HK-2 (cell line): ENCODE results near the gene CLASP1.
A peak's percentile ranks its signal among the peaks of the same experiment; 100 is the strongest.
"Not testable (repeated sequence)": the region's sequence is repeated elsewhere in the genome, so short reads cannot be mapped to it uniquely, and the experiment has no call there.

Experiments
- DNase-seq: peaks from one replicate; pipeline ENCODE4 v3.0.0-alpha.2; 2018; ENCODE audit not compliant: unreplicated experiment

The CLASP1 gene

DNA sequence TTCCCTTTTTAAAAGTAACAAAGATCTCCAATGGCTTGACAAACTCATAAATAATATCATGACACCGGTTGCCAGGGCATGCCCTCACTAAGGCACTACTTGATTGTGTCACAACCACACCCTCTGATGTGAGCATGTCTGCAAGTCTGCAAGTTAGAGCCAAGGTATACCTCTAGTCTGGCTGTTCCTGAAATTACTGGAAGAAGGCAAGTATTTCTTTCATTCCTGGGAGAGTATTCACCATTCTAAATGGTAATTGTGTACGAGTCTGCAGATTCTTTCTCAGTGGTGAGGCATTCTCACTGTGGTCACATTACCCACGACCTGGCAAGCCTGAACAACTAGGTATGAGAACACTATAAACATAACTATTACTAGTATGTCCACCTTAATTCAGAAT, 144.3 kb downstream of the CLASP1 start:
- peak; percentile 23 for DNase-seq

DNA sequence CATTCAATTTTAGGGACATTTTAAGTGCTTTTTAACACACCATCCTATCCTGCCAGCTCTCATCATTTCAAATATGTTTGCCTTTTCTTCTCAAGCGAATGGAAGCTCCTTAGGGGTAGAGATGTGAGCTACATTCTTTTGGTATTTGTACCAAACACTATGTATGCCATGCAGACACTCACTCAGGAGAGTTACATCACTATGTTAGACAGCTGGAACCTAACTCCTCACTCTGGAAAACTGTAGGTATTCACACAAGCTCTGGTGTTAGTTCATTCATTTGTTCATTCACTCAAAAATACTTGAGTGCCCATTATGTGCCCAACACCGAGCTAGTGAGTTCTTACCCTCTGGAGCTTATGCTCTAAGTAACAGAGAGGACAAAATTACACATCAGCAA, 144.9 kb downstream of the CLASP1 start:
- no peak for DNase-seq

DNA sequence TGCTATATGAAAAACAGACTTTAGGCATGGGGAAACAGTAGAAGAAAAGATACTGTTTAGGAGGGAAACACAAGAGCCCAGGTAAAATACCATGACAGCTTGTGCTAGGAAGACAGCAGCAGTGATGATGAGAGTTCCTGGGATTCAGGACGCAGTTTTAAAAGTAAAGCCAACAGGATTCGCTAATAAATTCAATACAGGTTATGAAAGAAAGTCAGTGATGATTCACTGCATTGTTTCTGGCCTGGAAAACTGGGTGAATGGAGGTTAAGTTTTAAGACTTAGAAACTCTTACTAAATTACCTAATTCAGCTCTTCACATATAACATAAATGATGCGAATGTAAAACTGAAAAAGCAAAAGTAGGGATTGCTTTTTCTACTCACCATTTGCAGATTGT, 146.5 kb downstream of the CLASP1 start:
- DNase-seq, result no peak

DNA sequence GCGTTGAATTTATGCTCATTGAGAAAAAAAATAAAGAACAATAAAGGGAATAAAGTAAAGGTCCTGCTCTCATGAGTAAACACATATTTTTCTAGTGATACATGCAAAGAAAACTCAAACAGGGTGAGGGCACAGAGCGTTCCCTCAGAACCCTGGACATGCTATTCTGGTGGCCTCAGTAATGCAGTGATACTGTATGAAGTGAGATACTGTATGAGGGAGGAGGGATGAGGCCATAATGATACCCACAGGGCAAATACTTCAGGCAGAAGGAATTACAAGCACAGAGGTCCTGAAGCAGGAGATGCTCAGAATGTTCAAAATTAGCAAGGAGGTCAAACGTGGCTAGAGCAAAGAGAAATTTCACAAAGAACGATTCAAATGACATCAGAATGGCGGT, 147.0 kb downstream of the CLASP1 start:
- DNase-seq, result no peak

DNA sequence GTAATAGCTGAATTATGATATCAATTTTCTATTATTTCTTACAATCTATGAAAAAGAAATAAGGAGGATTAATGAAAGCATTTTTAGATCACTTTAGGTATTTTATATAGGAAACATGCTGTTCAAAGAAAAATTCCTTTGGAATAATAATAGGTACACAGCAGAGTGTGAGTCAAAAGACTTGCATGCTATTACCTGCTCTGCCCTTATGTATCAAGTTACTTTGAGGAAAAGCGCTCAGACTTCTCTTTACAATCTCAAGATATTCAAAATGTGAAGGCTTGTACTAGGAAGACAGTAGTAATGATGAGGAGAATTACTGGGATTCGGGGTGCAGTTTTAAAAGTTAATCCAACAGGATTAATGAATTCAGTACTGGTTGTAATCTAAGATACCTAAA, 147.7 kb downstream of the CLASP1 start:
- DNase-seq, result no peak

DNA sequence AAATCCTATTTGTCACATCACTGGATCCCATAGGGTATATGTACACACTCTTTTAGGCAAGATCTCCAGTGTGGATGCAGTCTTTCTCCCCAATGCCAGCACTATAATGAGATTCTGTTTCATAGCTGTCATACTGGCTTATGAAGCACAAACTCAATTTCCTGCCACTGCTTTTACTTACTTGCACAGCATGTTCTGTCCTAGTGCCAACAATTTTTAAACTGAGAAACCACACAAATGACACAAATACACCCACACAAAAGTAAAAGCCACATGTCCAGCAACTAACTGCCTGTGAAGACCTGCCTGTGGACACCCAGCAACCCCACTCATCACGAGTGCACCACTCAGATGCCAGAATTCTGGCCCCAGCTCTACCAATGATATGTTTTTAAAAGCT, 148.2 kb downstream of the CLASP1 start:
- DNase-seq, result no peak

DNA sequence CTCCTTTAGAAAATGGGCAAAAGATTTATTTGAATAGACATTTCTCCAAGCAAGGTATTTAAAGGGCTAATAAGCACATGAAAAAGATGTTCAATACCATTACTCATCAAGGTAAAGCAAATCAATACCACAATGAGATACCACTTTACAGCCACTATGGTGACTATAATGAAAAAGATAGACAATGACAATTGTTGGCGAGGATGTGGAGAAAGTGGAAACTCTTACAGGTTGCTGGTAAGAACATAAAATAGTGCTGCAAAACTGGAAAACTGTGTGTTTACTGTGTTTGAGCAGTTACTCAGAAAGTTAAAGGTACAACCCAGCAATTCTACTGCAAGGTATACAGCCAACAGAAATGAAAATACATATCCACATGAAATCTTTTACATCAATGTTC, 150.5 kb downstream of the CLASP1 start:
- no peak for DNase-seq

DNA sequence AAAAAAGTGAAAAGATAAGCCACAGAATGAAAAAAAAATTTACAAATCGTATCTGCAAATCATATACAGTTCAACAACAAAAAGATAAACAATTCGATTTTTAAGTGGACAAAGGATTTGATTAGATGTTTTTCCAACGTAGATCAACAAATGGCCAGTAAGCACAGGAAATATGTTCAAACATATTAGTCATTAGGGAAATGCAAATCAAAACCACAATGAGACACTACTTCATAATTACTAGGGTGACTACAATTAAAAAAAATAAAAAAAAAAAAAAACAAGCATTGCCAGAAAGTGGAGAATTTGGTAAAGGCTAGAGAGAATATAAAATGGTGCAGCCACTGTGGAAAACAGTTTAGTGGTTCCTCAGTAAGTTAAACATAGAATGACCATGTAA, 156.9 kb downstream of the CLASP1 start:
- DNase-seq, result no peak

DNA sequence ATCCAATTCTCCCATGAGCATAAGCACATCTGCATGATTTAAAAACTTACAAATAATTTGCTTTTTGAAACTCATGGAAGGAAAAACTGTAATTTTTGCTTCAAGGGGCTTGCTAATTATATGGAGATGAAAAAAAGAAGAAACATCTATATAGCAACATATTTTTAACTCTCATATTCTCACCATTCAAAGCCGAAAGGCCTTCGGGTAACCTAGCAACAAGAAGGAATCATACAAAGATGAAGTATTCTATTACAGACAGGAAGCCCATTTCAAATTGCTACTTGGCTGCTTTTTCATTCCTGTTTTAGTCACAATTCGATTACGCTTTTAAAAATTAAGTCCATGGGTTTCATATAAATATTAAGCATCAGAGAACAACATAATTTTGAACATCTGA, 157.7 kb downstream of the CLASP1 start:
- no peak for DNase-seq

DNA sequence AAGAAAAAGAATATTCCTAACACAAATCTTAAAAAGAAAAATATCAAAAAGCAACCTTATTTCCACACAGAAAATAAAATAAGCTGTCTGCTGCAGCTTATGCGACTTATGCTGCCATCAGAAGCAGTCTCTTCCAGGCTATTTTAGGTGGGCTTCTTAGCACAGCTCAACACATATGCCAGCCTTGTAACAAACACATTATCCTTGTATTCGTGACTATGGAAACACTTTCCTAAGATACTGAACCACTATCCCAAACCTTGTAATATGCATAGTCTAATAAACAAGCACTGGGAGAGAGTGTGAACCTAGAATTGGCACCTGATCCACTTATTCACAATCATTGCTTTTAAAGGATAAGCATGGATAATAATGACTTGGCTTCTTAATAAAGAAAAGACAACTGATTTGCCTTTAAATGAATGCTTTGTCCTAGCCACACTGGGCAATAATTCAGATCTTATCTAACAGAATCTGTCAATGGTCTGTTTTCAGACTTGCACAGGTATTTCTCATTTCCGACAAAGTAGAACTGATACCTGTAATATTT, 158.6 kb downstream of the CLASP1 start:
- DNase-seq, result no peak

DNA sequence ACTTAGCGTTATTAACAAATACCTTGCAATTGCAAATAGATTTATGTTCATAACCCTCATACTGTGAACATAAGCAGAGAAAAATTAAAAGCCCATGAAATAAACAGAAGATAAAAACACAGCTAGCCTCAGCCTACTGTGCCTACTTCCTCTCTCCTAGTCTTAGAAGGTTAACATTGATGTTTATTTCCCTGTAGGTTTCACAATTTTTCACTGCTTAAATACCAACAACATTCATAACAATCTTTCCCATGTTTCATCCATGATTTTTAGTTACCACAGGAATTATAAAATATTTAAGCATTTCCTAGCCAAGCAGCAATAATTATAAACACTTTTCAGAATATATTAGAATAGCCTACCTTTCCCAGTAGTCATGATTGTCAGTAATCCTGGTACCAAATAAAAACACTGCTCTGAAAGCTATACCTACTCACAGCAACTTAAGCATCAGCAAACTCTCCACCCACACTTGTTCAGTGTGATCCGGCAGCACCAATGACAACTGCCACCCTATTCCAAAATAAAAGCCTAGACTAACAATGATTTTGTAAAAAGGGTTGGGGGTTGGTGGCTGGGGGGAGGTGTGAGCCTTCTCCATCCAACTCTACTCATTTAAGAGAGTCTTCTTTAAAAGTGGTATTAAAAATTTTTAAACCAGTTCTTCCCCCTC, 159.2 kb downstream of the CLASP1 start:
- DNase-seq, result no peak

DNA sequence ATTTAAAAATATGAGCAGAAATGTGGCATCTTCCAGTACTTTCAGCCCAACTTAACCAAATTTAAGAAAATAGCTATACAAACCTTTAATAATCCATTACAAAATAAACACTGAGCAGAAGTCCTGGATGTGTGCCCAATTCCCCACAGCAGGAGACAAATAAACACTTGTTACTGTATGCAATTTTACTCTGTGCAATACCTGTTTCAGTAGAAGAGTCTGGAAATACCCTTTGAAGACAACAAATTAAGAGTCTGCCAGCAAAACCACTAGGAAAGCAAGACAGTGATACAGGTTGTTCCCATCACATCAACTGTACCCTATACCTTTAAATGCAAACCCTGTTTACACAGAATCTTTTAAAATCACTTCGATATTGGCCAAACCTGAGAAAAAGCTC, 160.0 kb downstream of the CLASP1 start:
- no peak for DNase-seq

DNA sequence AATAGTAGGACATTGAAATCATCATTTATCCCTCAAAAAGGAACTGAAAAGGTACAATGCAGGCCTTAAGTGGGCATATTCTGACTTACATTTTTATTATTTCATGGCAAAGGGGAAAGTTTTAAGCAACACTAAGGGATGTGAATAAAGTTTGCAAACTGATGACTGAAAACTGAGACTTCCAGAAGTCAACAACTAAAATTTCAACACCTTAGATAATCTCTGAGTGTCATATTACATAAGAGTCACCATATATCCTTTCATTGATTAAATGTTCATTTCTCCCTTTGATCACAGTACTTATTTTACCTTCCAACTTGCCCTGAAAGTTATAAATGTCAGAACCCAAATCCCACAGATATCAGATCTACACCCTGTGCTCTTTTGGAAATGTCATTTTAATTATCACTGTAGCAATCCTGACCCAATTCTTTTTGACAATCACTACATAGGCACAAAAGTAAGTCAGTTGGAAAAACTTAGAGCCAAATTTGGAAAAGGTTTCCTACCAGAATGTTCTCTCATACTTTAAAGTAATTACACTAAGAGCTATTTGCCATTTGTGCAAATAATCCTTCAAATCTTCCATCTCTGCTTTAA, 163.0 kb downstream of the CLASP1 start:
- DNase-seq, result no peak

DNA sequence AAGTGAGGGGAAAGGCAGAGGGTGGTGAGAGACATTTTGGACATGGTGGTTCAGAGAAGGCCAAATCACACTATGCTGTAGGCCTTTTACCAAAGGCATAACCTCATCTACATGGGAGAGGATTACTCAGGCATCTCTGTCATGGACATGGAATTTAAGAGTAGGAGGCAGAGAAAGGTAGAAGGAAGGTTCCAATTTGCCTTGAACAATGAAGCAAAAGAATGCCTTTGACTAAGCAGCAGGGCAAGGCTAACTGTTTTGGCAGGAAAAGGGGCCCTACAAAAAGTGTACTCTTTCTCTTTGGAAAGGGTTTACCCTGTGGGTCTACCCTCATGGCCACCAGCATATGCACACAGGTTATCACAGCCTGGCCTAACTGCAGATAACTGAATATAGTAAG, 164.2 kb downstream of the CLASP1 start:
- no peak for DNase-seq

DNA sequence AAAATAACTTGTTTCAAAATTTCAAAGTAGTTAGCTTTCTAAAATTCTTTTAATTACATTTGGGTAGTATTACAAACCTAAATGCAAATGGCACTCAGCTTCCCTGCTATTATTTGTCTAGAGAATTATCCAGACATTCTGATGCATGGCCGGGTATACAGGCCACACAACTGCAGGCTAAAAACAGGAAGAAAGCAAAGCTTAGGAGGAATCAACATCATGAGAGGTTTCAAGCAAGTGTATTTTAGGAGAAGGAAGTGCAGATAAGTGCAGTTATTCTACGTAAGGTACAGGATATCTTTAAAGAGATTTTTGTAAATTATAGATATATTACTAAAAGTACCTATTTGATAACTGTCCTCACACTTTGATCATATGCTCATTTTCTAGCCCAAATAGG, 165.4 kb downstream of the CLASP1 start:
- DNase-seq, result no peak

DNA sequence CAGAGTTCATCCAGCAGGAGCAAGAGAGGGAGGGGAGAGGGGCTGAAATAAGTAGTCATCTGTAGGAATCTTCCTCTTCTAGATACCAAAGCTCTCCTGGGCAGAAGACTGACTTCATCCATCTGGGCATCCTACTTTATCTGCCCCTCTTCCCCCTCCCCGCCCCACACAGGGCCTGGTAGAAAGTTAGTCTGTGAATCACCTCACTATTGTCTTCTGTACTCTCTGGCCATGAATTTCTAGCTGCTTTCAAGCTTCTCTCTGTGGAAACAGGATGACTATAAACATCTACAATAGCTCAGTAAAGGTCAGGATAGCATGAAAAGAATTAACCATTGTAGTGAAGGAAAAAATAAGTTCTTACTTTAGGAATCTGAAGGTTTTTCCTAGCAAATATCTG, 166.2 kb downstream of the CLASP1 start:
- no peak for DNase-seq

DNA sequence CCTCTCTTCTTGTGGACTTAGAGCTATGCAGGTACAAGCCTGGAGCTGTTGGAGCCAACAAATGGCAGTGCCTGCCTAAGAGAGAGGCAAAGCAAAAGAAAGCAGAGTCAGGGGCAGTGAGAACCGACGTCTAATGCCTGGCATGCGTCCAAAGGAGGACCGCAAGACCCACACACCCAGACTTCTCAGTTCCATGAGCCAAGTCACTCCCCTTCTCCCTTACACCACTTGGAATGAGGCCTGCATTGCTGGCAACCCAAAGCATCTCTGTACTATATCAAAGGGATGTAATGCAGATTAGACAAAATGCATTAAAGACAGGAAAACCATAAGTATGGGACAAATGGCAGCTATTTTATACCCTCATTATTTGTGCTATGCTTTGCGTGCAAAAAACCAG, 168.4 kb downstream of the CLASP1 start:
- no peak for DNase-seq

DNA sequence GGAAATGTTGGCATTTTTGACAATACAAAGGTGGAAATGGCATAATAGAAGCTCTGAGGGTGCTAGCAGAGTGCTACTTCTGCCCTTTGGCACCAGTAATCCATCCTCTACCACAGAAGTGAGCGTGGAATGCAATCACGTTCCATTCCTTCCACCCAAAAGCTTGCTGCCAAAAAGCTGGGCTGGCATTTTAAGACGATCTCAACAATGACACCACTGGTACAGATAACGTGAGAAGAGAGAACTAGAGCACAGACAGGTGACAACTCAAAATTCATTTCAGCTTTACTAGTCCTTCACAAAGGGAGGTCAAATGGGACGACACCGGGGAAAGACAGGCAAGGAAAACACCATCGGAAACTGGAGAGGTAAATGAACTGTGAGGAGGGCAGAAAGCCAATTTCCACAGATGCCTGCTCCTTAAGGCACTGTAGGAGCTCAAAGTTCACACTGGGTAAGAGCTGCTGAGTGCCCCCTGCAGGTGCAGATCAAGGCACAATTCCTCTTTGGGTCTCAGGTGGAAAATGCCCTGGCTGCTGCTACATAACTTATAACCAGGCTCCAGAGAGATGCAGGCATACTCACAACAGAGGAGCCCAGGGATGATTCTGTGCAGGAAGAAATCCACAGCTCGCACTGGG, 169.3 kb downstream of the CLASP1 start:
- no peak for DNase-seq

DNA sequence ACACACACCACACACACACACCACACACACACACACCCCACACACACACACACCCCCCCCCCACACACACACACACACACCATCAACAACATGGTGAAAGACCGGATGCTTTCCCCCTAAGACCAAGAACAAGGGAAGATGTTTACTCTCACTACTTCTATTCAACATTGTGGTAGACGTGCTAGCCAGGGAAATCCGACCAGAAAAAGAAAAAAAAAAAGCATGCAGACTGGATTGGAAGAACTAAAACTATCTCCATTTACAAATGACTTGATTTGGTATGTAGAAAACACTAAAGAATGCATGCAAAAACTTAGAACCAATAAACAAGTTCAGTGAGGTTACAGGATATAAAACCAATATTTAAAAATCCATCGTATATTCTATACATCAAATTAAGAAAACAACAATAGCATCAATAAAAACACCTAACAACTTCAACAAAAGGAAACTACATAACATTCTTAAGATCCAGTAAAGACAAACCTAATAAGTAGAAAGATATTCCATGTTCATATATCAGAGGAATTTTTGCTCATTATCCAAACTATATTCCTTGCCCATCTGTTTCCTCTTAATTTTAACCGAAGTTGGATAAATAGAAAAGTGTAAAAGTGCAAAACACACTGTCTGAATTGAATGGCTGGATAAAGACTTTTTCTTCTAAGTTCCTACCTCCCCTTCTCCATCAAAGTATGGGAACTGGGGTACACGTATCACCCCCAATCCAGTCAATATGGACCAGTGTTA, 170.1 kb downstream of the CLASP1 start:
- no peak for DNase-seq

DNA sequence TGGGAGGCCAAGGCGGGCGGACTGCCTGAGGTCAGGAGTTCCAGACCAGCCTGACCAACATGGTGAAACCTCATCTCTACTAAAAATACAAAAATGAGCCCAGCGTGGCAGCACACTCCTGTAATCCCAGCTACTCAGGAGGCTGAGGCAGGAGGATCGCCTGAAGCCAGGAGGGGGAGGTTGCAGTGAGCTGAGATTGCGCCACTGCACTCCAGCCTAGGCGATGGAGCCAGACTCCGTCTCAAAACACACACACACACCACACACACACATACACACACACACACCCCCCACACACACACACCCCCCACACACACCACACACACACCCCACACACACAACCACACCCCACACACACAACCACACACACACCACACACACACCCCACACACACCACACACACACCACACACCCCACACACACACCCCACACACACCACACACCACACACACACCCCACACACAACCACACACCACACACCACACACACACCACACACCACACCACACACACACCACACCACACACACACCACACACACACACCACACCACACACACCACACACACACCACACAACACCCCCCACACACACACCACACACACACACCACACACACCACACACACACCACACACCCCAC, 170.8 kb downstream of the CLASP1 start:
- not testable (repeated sequence) for DNase-seq

DNA sequence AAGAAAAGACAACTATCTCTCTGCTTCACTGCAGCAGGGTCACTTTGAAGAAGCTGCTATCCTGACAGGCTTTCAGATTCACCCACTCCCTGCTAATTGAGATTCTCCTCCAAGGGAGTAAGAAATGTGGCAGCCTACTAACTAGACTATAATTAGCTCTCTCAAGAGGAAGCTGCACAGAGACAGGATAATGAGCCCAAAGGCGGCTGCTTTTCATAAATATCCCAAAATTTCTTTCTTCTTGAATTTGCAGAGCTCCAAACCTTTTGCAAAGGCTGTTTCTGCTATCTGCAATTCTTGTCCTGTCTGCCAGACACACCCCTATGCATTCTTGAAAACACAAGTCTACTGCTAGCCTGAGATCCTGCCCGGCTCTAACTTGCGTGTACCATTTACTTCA, 172.6 kb downstream of the CLASP1 start:
- DNase-seq, result no peak
